GM18951 (cell line): Measurements from ENCODE around the gene SCIN.
"Not testable (repeated sequence)": the region's sequence is repeated elsewhere in the genome, so short reads cannot be mapped to it uniquely, and the experiment has no call there.

Source experiments
- POLR2A ChIP-seq: IDR thresholded peaks from 4 replicates; pipeline ENCODE4 v1.6.1; 2011; ENCODE audit warnings: mild to moderate bottlenecking; ENCODE audit not compliant: insufficient read length, insufficient read depth; ENCODE audit errors: extremely low read depth
- in situ Hi-C: fragments of 300-500 bp; cut with MboI; formaldehyde crosslinking; loops from one replicate; pipeline ENCODE4 v1.12.0; 2022; ENCODE audit warnings: low sequenced_read_pairs, mixed read lengths, inconsistent platforms; ENCODE audit not compliant: unreplicated experiment

SCIN gene

GRCh38 chr7:12637819-12638592, 67.5 kb downstream of the SCIN start:
- no peak for TF ChIP-seq POLR2A
- in situ Hi-C loops: no loop called here

DNA sequence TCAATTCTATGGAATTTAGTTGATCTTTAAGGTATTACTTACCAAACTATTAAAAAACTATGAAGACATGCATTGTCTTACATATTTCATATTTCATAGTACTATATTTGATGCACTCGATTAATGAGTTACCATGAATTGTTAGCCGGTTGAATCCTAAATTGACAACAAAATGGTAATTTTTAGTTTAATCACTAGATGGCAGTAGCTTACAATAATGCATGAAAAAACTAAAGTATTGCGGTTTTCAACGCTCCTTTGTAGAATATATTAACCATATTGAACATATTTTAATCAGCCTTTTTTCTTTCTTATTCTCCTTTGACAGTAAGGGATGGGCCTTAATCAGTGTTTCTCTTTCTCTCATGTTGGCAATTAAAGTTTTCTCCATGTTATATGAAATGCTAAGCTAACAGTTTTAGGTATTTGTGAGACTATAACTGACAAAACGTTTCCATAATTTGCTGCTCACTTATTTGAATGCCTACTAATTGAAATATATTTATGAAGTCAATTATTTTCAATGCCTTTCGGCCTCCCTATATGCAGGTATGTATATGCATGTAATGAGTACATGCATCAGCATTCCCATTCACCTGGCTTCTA, 68.4 kb downstream of the SCIN start:
- in situ Hi-C loops: no loop called here
- no peak for TF ChIP-seq POLR2A

DNA sequence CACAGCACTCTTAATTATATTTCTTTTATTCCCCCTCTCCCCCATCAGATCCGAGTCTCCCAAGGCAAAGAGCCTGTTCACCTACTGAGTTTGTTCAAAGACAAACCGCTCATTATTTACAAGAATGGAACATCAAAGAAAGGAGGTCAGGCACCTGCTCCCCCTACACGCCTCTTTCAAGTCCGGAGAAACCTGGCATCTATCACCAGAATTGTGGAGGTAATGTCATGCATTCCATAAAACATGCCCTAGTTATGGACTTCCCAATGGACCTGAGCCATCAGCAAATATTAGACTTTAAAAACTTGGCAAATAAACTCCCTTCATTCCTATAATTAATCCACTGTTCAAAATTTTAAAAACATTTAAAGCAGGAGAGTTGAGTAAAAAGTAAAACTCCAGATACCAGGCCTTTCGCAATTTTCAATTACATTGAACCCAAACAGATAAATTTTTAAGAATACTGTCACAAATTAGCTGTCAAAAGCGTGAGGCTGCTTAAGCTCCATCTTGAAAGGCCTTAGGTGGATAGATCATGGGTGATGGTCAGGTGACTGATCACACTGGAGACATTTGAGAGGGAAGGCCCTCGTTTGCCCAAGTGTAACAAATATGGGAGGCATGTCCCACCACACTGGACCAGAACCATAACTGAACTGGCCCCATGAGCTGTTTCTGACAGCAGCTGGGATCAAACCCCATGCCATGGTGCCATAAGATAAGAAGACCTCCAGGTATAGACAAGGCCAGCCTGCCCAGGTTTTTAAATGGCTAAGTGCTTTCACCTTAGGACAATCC, 70.0 kb downstream of the SCIN start:
- in situ Hi-C loops: no loop called here
- no peak for TF ChIP-seq POLR2A

GRCh38 chr7:12641196-12641595, 70.7 kb downstream of the SCIN start:
- TF ChIP-seq POLR2A: no peak
- in situ Hi-C loops: no loop called here

- in situ Hi-C loops: no loop called here
- TF ChIP-seq POLR2A: no peak
Measured at GRCh38 chr7:12642508-12642907, 72.0 kb downstream of the SCIN start.

DNA sequence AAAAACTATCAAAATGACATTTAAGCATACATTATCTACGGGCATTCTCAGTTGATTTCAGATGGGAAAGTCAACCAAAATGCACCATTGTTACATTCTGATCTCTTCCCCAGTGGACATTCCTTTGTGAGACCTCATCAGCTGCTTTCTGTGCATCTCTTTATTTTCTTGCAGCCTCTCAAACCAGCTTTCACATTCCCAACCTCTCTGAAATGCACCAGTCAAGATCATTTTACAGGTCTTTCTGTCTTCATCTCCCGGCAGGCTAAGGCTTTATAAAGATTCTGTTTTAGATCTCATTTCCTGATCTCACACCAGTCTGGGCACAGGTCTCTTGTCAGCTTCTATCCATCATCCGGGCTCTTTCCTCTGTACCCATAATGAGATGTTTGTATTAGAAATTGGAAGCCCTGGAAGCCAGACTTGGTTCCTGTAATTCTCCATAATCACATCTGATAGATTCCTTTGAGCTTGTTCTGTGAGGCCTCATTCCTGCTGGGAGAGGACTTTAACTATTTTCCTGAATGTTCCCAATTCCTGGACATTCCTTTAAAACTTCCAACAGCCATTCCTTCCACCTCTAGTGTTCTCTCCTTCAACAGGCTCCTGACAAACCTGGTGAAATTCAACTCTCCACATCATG, 72.6 kb downstream of the SCIN start:
- TF ChIP-seq POLR2A: no peak
- in situ Hi-C loops: no loop called here

GRCh38 chr7:12643644-12644043, 73.1 kb downstream of the SCIN start:
- in situ Hi-C loops: no loop called here
- no peak for TF ChIP-seq POLR2A

- in situ Hi-C loops: not testable (repeated sequence)
Measured at GRCh38 chr7:12645212-12645611, 74.7 kb downstream of the SCIN start.

GRCh38 chr7:12646139-12646538, 75.6 kb downstream of the SCIN start:
- no peak for TF ChIP-seq POLR2A
- in situ Hi-C loops: no loop called here

GRCh38 chr7:12647364-12648219, 77.1 kb downstream of the SCIN start:
- in situ Hi-C loops: no loop called here
- TF ChIP-seq POLR2A: no peak

DNA sequence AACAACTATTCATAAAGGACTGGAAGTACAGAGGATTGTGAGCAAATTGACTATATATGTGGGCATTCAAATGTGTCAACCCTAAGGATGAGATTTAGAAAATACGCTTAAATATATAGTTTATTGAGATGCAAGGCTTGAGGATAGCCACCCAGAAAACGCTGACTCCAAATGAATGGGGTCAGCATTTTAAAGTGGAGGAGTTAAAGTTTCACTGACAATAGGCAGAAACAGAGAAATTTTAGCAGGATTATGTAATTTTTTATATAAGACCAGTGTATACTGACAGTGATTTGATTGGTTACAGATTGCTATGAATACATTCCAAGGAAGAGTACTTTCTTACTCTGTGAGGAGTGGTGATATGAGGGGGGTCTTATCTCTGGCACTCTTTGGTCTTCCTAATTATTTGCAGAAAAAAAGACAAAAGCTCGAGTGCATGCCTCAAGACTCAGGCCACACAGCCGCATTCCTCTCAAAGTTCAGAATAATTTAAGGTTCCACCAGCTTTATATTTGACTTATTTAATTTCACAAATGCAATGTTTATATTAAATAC, 78.3 kb downstream of the SCIN start:
- in situ Hi-C loops: no loop called here
- no peak for TF ChIP-seq POLR2A

DNA sequence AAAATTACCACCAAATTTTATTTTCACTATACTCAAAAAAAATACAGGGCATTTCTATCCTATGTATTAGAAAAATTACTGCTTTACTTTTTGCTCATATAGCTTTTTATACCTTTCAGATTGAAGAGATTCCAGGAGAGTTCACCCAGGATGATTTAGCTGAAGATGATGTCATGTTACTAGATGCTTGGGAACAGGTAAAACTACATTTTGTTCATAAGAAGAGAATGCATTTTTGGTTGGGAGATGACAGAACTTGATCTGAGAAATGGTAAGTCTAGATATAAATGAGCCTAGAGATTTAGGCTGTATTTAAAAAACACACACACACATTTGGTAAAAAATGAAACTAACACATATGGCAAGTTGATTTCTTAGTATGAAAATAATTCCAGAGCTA, 78.8 kb downstream of the SCIN start:
- no peak for TF ChIP-seq POLR2A
- in situ Hi-C loops: no loop called here
